Fibroblast of pulmonary artery (primary cell): ENCODE measurements around the gene OR8H1.

Source experiments
- DNase-seq: peaks from one replicate; pipeline ENCODE4 v3.0.0-alpha.2; 2010; ENCODE audit warnings: low read depth
- H3K4me3 ChIP-seq: replicated peaks from 2 replicates; pipeline ENCODE4 v1.5.1; 2011; ENCODE audit warnings: low read depth, mild to moderate bottlenecking, control low read depth, low read length, moderate library complexity
- CTCF ChIP-seq: IDR thresholded peaks from 2 replicates; pipeline ENCODE4 v1.5.1; 2011; ENCODE audit warnings: mild to moderate bottlenecking, control low read depth, low read length, inconsistent platforms; ENCODE audit errors: missing control alignments

OR8H1 gene

GRCh38 chr11:56273854-56274253 is 18.2 kb downstream of the OR8H1 start, which contains the start of gene OR5T1:
Gene OR5T1 (plus strand): TSS chr11:56274154. CDS start chr11:56275639, 1,485 bp downstream.
- TF ChIP-seq CTCF = no peak
- no peak for DNase-seq
- H3K4me3 ChIP-seq = no peak within 1 kb of the TSS

DNA sequence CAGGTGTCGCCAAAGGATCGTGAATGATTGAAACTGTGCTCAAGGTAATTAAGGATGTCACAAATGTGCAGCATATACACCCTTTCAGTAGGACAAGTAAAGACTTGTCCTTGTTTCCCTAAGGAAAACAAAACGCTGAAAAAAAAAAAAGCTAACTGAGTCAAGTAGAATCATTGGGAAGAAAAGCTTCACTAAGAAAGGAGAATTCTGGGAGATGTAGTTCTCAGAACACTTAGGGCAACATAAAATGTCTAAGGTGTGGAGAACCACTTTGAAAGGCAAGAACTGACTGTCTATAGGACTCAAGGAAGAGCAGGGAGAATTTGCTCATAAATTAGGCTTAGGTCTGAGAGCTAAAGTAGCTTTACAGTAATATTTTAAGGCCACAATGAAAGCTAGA is 21.0 kb downstream of the OR8H1 start:
- H3K4me3 ChIP-seq = no peak overlapping the region
- TF ChIP-seq CTCF = no peak

GRCh38 chr11:56251954-56252353 is 40.1 kb downstream of the OR8H1 start, which contains the start of gene OR5T3:
Gene OR5T3 (plus strand): TSS chr11:56252254. CDS start chr11:56252254, 0 bp downstream.
- no peak for TF ChIP-seq CTCF
- H3K4me3 ChIP-seq = no peak within 1 kb of the TSS
- DNase-seq = no peak

More for the DNA sequence above, 21.0 kb downstream of the OR8H1 start:
- DNase-seq = no peak
